HG03575 (cell line): ENCODE results near the gene CDKAL1.
A peak's percentile ranks its signal among the peaks of the same experiment; 100 is the strongest.

Experiments
- ATAC-seq: cut with Tn5 transposase; IDR thresholded peaks from one replicate; pipeline ENCODE4 v1.9.1; 2021; ENCODE audit not compliant: unreplicated experiment, insufficient number of reproducible peaks, low FRiP score; ENCODE audit errors: extremely low read depth

CDKAL1 gene

GRCh38 chr6:20998748-20999448, 464.6 kb downstream of the CDKAL1 start:
- no peak for ATAC-seq

- no peak for ATAC-seq
Measured at GRCh38 chr6:21000331-21000801, 466.1 kb downstream of the CDKAL1 start.

GRCh38 chr6:21001736-21002135, 467.5 kb downstream of the CDKAL1 start:
- ATAC-seq: no peak

- peak; percentile 66 for ATAC-seq
Measured at GRCh38 chr6:21003780-21004541, 469.7 kb downstream of the CDKAL1 start.

- no peak for ATAC-seq
Measured at GRCh38 chr6:21005816-21006570, 471.7 kb downstream of the CDKAL1 start.

- no peak for ATAC-seq
Measured at GRCh38 chr6:21019614-21020013, 485.4 kb downstream of the CDKAL1 start.

- peak; percentile 74 for ATAC-seq
Measured at GRCh38 chr6:21022343-21023107, 488.3 kb downstream of the CDKAL1 start.

GRCh38 chr6:21023210-21023609, 489.0 kb downstream of the CDKAL1 start:
- no peak for ATAC-seq

- no peak for ATAC-seq
Measured at GRCh38 chr6:21024616-21025015, 490.4 kb downstream of the CDKAL1 start.

- ATAC-seq: no peak
Measured at GRCh38 chr6:21026576-21027273, 492.5 kb downstream of the CDKAL1 start.

GRCh38 chr6:21027507-21027906, 493.2 kb downstream of the CDKAL1 start:
- no peak for ATAC-seq

GRCh38 chr6:21031182-21031581, 496.9 kb downstream of the CDKAL1 start:
- no peak for ATAC-seq

GRCh38 chr6:21033084-21033483, 498.8 kb downstream of the CDKAL1 start:
- ATAC-seq: no peak

GRCh38 chr6:21033575-21034026, 499.3 kb downstream of the CDKAL1 start:
- ATAC-seq: no peak

- ATAC-seq: no peak
Measured at GRCh38 chr6:21034345-21034744, 500.1 kb downstream of the CDKAL1 start.

- peak; percentile 50 for ATAC-seq
Measured at GRCh38 chr6:21037453-21037852, 503.2 kb downstream of the CDKAL1 start.

GRCh38 chr6:21039926-21040325, 505.7 kb downstream of the CDKAL1 start:
- ATAC-seq: no peak

- ATAC-seq: no peak
Measured at GRCh38 chr6:21045135-21045700, 511.0 kb downstream of the CDKAL1 start.
